Neural progenitor cell (in vitro differentiated cells): ENCODE measurements around the gene PIRT. TPM values are rescaled to one million over a fixed set of nuclear protein-coding genes. Genes with fewer than 3 reads are reported as not detected.

Experiments used
- DNase-seq: peaks from one replicate; pipeline ENCODE4 v3.0.0-alpha.2; 2016; ENCODE audit warnings: low spot score
- H2AFZ ChIP-seq: fragments of 200-600 bp; sonication (generic); replicated peaks from 2 replicates; pipeline ENCODE4 v1.6.1; 2016; ENCODE audit warnings: antibody characterized with exemption
- H3F3A ChIP-seq: fragments of 200-600 bp; sonication (generic); 2 replicates; pipeline ENCODE4 v1.6.1; 2016; ENCODE audit warnings: antibody characterized with exemption, low read depth
- H3K27ac ChIP-seq: fragments of 200-600 bp; sonication (generic); 2 replicates; pipeline ENCODE4 v1.5.1; 2016; ENCODE audit warnings: mild to moderate bottlenecking
- H3K27me3 ChIP-seq: fragments of 200-600 bp; sonication (generic); 2 replicates; pipeline ENCODE4 v1.6.1; 2016; ENCODE audit warnings: mild to moderate bottlenecking, moderate library complexity
- H3K36me3 ChIP-seq: fragments of 200-600 bp; sonication (generic); 2 replicates; pipeline ENCODE4 v1.5.1; 2016
- H3K4me1 ChIP-seq: fragments of 200-600 bp; sonication (generic); 2 replicates; pipeline ENCODE4 v1.6.1; 2016; ENCODE audit warnings: mixed run types
- H3K4me2 ChIP-seq: fragments of 200-600 bp; sonication (generic); 2 replicates; pipeline ENCODE4 v1.6.1; 2016
- H3K4me3 ChIP-seq: fragments of 200-600 bp; sonication (generic); 2 replicates; pipeline ENCODE4 v1.5.1; 2016
- H3K79me2 ChIP-seq: fragments of 200-600 bp; sonication (generic); 2 replicates; pipeline ENCODE4 v1.6.1; 2016; ENCODE audit warnings: low read depth
- H3K9ac ChIP-seq: fragments of 200-600 bp; sonication (generic); 2 replicates; pipeline ENCODE4 v1.6.1; 2016
- H3K9me3 ChIP-seq: fragments of 200-600 bp; sonication (generic); 2 replicates; pipeline ENCODE4 v1.5.1; 2016; ENCODE audit warnings: low read depth
- H4K20me1 ChIP-seq: fragments of 200-600 bp; sonication (generic); 2 replicates; pipeline ENCODE4 v1.6.1; 2016; ENCODE audit warnings: low read depth
- H3K27ac Mint-ChIP-seq: 3 replicates; pipeline ENCODE4 v1.8.0; 2021; ENCODE audit warnings: mixed read lengths
- H3K27me3 Mint-ChIP-seq: 2 replicates; pipeline ENCODE4 v1.8.0; 2022; ENCODE audit warnings: low read depth, mild to moderate bottlenecking, inconsistent platforms, moderate library complexity, mixed read lengths; ENCODE audit not compliant: insufficient read depth
- H3K36me3 Mint-ChIP-seq: 3 replicates; pipeline ENCODE4 v1.8.0; 2021; ENCODE audit warnings: mixed read lengths
- H3K4me1 Mint-ChIP-seq: 3 replicates; pipeline ENCODE4 v1.8.0; 2021; ENCODE audit warnings: mixed read lengths
- H3K4me3 Mint-ChIP-seq: 3 replicates; pipeline ENCODE4 v1.8.0; 2021; ENCODE audit warnings: mild to moderate bottlenecking, moderate library complexity, mixed read lengths
- H3K9me3 Mint-ChIP-seq: 3 replicates; pipeline ENCODE4 v1.8.0; 2020; ENCODE audit warnings: mixed read lengths
- CTCF ChIP-seq: fragments of 200-600 bp; sonication (generic); IDR thresholded peaks from 2 replicates; pipeline ENCODE4 v1.5.1; 2017; ENCODE audit warnings: antibody characterized with exemption, mild to moderate bottlenecking
- EZH2 ChIP-seq: fragments of 200-600 bp; sonication (generic); IDR thresholded peaks from 2 replicates; pipeline ENCODE4 v1.6.1; 2017; ENCODE audit warnings: antibody characterized with exemption, mild to moderate bottlenecking, moderate library complexity
- EZH2phosphoT487 ChIP-seq: fragments of 200-600 bp; sonication (generic); IDR thresholded peaks from 2 replicates; pipeline ENCODE4 v1.6.1; 2017; ENCODE audit warnings: antibody characterized with exemption
- total RNA-seq: library from RNA; depleted of rRNA; stranded (reverse); fragments of >200 nt; gene quantifications from 2 replicates; pipeline ENCODE4 v1.2.3, GENCODE V29; 2015; ENCODE audit warnings: low replicate concordance

PIRT gene
- total RNA-seq, 1 donor from 2014 or later: not detected

- Mint-ChIP-seq H3K27ac (no peak within 1 kb of the TSS), H3K9me3 (no peaks in the 10 kb centered on the region), H3K27me3 (no peaks in the 10 kb centered on the region), H3K4me1 (peaks cover 6% of the 10 kb centered on the region), H3K4me3 (no peak within 1 kb of the TSS), H3K36me3 (no peaks in the 10 kb centered on the region)
- H3K27ac ChIP-seq: no peak within 1 kb of the TSS
- H4K20me1 ChIP-seq: no peaks in the 10 kb centered on the region
- no peak for DNase-seq
- no peak within 1 kb of the TSS for H3K4me3 ChIP-seq
- no peak within 1 kb of the TSS for H2AFZ ChIP-seq
- no peaks in the 10 kb centered on the region for H3K36me3 ChIP-seq
- no peaks in the 10 kb centered on the region for H3K27me3 ChIP-seq
- no peaks in the 10 kb centered on the region for H3F3A ChIP-seq
- H3K79me2 ChIP-seq: no peaks in the 10 kb centered on the region
- H3K4me2 ChIP-seq: peak within 1 kb of the TSS; percentile 35
- H3K9me3 ChIP-seq: no peaks in the 10 kb centered on the region
- H3K9ac ChIP-seq: no peak within 1 kb of the TSS
- H3K4me1 ChIP-seq: peaks cover 7% of the 10 kb centered on the region
- no peak for TF ChIP-seq EZH2phosphoT487
- no peak for TF ChIP-seq EZH2
- TF ChIP-seq CTCF: no peak
These were observed 33.9 kb downstream of the PIRT start, which contains the start of gene TMEM238L for GRCh38 chr17:10803830-10804475. TSS of gene TMEM238L (minus strand) at chr17:10804099. CDS start at chr17:10803963, 136 bp downstream.

- Histone ChIP-seq H3K79me2 (no peaks in the 10 kb centered on the region), H3F3A (no peaks in the 10 kb centered on the region), H3K27me3 (no peaks in the 10 kb centered on the region), H3K9me3 (no peaks in the 10 kb centered on the region), H3K4me2 (no peak overlapping the region), H3K27ac (no peak overlapping the region), H3K9ac (no peak overlapping the region), H3K4me3 (no peak overlapping the region), H3K4me1 (peaks cover 7% of the 10 kb centered on the region), H3K36me3 (no peaks in the 10 kb centered on the region), H2AFZ (no peak overlapping the region), H4K20me1 (no peaks in the 10 kb centered on the region)
- Mint-ChIP-seq H3K27me3 (no peaks in the 10 kb centered on the region), H3K4me3 (no peak overlapping the region), H3K4me1 (peaks cover 6% of the 10 kb centered on the region), H3K9me3 (no peaks in the 10 kb centered on the region), H3K36me3 (no peaks in the 10 kb centered on the region), H3K27ac (no peak overlapping the region)
- TF ChIP-seq EZH2phosphoT487: no peak
- TF ChIP-seq EZH2: no peak
- no peak for TF ChIP-seq CTCF
- no peak for DNase-seq
These were observed 34.5 kb downstream of the PIRT start for GRCh38 chr17:10803350-10803749.

- Histone ChIP-seq H3K4me1 (peaks cover 7% of the 10 kb centered on the region), H3K27ac (no peak overlapping the region), H3K9me3 (no peaks in the 10 kb centered on the region), H3K79me2 (no peaks in the 10 kb centered on the region), H3K4me3 (no peak overlapping the region), H2AFZ (no peak overlapping the region), H4K20me1 (no peaks in the 10 kb centered on the region), H3F3A (no peaks in the 10 kb centered on the region), H3K4me2 (no peak overlapping the region), H3K27me3 (no peaks in the 10 kb centered on the region), H3K9ac (no peak overlapping the region), H3K36me3 (no peaks in the 10 kb centered on the region)
- no peaks in the 10 kb centered on the region for H3K9me3 Mint-ChIP-seq
- H3K27ac Mint-ChIP-seq: no peak overlapping the region
- TF ChIP-seq EZH2phosphoT487: no peak
- TF ChIP-seq CTCF: no peak
- TF ChIP-seq EZH2: no peak
- no peaks in the 10 kb centered on the region for H3K27me3 Mint-ChIP-seq
- DNase-seq: no peak
- H3K4me3 Mint-ChIP-seq: no peak overlapping the region
- H3K36me3 Mint-ChIP-seq: no peaks in the 10 kb centered on the region
- peaks cover 6% of the 10 kb centered on the region for H3K4me1 Mint-ChIP-seq
These were observed 35.2 kb downstream of the PIRT start for GRCh38 chr17:10802496-10803284.
